K562 treated with DMSO at 1 percent for 48 hours (cell line): ENCODE results near the gene RAP1A. TPM values are rescaled to one million over a fixed set of nuclear protein-coding genes. Genes with fewer than 3 reads are reported as not detected.

Experiments
- total RNA-seq: library from RNA; unstranded; fragments of 300-600 nt; gene quantifications from 2 replicates; pipeline ENCODE4 v1.2.3, GENCODE V29; 2022; ENCODE audit warnings: low replicate concordance; ENCODE audit errors: extremely low read depth

RAP1A gene
- total RNA-seq: not detected in 2 replicates

GRCh38 chr1:111619635-111620440 is at the start of gene RAP1A:
TSS of gene RAP1A (plus strand) at chr1:111619789. CDS start at chr1:111691361, 71,572 bp downstream.

GRCh38 chr1:111739194-111739924 is 119.8 kb downstream of the RAP1A start, which contains the start of gene INKA2:
TSS of gene INKA2 (minus strand) at chr1:111739395. CDS start at chr1:111739242, 153 bp downstream.

GRCh38 chr1:111755331-111756123 is 135.9 kb downstream of the RAP1A start, which contains the start of gene DDX20:
TSS of gene DDX20 (plus strand) at chr1:111755901. CDS start at chr1:111755925, 24 bp downstream.

Other genes starting within 250 kb of the RAP1A start
- gene OVGP1, start 192.1 kb upstream of the RAP1A start, total RNA-seq: not detected in 2 replicates
- gene WDR77, start 170.5 kb upstream of the RAP1A start, total RNA-seq: not detected in 2 replicates
- gene ATP5PB, start 170.3 kb upstream of the RAP1A start, total RNA-seq: not detected in 2 replicates
- not detected in 2 replicates for gene C1orf162, start 145.8 kb upstream of the RAP1A start, total RNA-seq
- gene ADORA3, start 116.2 kb upstream of the RAP1A start, total RNA-seq: not detected in 2 replicates
- not detected in 2 replicates for gene TMIGD3, start 116.2 kb upstream of the RAP1A start, total RNA-seq
- not detected in 2 replicates for gene INKA2, start 119.6 kb downstream of the RAP1A start, total RNA-seq
- gene DDX20, start 136.1 kb downstream of the RAP1A start, total RNA-seq: not detected in 2 replicates